ENCODE measurements around the gene SEMA3A.

DNA sequence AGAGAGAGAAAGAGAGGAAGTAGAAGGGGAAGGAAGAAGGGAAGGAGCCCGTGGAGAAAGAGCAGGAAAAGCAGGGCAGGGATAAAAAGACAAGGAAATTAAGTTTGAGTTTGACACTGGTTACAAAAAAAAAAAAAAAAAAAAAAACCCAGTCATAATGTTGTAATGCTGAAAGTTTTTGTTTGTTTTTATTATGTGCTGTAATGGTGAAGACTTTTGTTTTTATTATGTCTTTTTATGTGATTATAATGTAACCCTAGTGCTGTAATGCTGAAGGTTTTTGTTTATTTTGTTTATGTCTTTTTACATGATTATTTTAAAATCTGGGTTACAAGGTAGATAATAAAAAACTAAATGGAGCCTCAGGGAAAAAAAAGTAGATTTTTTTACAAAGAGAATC is 184.8 kb downstream of the SEMA3A start:
- TF ChIP-seq, protein P1, sequence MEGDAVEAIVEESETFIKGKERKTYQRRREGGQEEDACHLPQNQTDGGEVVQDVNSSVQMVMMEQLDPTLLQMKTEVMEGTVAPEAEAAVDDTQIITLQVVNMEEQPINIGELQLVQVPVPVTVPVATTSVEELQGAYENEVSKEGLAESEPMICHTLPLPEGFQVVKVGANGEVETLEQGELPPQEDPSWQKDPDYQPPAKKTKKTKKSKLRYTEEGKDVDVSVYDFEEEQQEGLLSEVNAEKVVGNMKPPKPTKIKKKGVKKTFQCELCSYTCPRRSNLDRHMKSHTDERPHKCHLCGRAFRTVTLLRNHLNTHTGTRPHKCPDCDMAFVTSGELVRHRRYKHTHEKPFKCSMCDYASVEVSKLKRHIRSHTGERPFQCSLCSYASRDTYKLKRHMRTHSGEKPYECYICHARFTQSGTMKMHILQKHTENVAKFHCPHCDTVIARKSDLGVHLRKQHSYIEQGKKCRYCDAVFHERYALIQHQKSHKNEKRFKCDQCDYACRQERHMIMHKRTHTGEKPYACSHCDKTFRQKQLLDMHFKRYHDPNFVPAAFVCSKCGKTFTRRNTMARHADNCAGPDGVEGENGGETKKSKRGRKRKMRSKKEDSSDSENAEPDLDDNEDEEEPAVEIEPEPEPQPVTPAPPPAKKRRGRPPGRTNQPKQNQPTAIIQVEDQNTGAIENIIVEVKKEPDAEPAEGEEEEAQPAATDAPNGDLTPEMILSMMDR (IDR thresholded peaks at IDR 0.05): no peak
- no peak for TF ChIP-seq POLR2A (IDR thresholded peaks at IDR 0.05; ENCODE audit: low read depth)
- no peak for TF ChIP-seq POLR2AphosphoS5 (IDR thresholded peaks at IDR 0.05)
- no peak for TF ChIP-seq EP300 (IDR thresholded peaks at IDR 0.05)
